NOMO-1 treated with dmso at 0.1 percent for 144 hours (cell line): ENCODE results near the gene PLEKHA6.

Experiments used
- DNase-seq: peaks from one replicate; lab custom pipeline; 2025; ENCODE audit not compliant: unreplicated experiment; lab: John Stamatoyannopoulos, UW

Gene PLEKHA6

DNA sequence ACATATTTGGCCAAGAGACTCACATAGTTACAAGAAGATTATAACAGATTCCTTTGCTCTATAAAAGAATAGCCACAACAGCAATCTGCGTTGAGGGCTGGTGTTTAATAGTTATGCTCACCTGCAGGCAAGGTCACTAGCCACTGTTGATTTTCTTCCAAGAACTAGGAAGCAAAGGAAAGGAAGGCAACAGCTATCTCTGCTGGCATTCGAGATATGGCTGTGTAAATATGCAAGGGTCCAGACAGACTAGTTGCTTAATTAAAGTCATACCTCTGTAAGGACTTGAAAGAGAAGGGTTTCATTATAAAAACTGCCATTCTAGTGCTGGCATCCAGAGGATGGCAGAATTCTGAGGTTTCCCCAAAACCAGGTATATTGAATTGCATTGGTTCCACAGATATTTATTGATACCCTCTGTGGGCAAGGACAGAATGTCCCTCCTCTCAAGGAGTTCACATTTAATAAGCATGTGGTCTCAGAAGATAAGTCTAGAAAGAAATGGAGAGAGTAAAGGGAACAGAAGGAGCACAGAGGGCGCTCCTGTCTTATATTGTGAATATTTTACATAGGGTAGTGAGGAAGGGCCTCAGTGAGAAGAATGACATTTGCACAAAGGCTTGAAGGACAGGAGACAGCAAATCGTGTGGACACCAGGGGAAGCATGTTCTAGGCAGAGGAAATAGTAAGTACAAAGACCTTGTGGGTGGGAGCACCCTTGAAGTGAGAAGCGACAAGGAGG lies 23.6 kb upstream of the PLEKHA6 start:
- no peak for DNase-seq

DNA sequence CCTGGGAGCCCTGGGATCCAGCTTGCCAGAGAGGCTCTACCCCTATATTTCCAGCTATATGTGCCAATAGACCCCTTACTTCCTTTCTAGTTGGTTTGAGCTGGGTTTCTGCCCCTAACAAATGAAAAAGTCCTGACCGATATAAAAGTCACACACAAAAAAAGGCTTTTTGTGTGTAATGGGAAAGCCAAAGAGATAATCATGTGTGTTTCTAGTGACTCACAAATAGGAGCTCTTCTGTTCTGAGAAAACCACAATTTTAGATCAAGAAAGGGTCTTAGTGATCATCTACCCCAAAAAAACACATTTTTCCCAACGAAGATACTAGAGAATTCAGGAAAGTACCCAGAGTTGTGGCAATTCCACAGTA lies 23.0 kb upstream of the PLEKHA6 start:
- DNase-seq: no peak

DNA sequence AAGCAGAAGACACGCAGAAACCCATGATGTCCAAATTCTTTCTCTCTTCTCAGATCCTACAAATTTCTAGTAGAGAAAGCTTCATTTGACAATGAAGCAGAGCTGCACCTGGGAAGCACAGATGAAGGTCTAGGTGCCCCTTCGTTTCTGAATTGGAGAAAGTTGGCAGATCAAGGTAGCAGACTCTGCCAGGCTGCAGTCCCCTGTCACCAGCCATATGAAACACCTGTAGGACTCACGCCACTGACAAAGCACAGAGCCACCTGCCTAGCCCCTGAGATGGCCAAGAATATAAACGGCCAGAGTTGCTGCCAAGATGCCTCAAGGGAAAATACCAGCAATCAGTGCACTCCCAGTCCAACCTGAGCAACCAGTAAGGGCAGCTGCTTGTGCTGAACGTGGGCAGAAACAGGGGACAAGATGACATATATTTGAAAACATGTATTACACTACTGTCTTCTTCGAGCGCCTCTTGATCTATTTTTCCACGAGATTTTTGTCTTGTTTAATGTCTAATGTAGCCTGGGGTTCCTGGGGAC lies 20.6 kb upstream of the PLEKHA6 start:
- DNase-seq: no peak

DNA sequence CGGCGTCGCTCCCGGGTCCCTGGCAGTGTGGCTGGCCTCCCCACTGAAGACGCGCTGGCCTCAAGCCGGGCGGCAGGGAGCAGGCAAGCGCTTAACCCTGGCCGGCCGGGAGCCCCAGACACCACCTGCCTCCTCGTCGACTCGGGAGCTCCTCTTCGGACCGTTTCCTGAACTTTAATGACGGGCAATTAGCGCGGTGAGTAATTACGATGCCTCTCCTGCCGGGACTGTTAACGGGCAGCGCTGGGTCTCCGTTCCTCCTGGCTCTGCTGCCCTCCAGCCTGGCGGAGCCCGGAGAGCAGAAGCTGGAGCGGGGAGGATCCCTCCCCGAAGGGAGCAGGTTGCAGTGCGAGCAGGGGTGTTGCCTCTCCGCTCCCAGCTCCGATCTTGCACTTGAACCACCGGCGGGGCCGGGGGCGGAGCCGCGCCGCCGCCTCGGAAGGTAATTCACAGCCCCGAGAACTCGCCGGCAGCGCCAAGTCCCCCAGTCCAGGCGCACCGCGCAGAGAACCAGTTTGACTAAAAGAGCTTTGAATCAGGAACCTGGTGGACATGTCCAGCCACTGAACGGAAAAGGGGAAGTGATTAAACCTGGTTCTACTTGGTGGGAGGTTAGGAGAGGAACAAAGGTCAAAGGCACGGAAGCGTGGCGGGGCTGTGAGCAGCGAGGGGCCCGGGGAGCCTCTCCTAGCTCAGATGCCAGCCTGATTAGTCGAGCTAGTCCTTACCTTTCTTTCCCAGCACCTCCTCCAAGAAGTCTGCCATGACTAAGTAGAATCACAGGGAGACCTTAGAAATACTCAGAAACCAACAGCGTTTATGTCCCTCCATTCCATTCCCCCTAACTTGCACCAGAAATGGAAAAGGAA lies 18.3 kb upstream of the PLEKHA6 start:
- peak; percentile 83 for DNase-seq

- no peak for DNase-seq
These were observed 17.4 kb upstream of the PLEKHA6 start for GRCh38 chr1:204376919-204377799.

DNA sequence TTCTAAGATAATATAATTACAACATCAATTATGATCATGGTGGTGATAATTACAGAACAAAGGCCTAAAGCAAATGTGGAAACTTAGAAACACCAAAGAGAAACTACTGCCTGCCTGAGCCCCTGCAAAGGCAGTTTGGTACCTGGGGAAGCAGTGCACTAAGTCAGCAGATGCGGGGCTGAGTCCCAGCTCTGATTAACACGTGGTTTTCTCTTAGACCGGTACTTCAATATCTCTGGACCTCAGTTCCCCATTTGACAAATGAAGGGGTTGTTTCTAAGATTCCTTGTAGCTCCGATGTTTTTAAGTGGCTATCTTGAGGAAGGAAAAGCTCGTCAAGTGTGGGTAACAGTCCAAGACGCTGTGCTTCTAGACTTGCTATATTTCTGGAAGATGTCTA lies 16.7 kb upstream of the PLEKHA6 start:
- no peak for DNase-seq

DNA sequence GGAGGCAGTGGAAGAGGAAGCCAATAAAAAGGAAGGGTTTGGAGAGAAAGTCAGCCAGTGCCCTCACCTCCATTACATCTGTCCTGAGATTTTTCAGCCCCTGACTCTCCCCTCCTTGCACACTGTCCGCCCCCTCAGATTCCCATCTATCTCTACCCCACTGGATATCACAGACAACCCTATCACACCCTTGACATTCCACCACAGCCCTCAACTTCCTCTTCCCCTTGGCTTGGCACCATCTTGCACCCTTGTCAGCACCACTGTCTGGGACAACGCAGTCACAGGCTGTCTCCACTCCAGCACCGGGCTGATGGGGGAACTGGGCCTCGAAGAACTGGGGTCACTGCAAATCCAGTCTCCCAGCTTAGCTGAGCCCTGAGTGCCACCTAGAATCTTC lies 14.2 kb upstream of the PLEKHA6 start:
- no peak for DNase-seq

- no peak for DNase-seq
These were observed 10.4 kb upstream of the PLEKHA6 start for GRCh38 chr1:204370176-204370575.

DNA sequence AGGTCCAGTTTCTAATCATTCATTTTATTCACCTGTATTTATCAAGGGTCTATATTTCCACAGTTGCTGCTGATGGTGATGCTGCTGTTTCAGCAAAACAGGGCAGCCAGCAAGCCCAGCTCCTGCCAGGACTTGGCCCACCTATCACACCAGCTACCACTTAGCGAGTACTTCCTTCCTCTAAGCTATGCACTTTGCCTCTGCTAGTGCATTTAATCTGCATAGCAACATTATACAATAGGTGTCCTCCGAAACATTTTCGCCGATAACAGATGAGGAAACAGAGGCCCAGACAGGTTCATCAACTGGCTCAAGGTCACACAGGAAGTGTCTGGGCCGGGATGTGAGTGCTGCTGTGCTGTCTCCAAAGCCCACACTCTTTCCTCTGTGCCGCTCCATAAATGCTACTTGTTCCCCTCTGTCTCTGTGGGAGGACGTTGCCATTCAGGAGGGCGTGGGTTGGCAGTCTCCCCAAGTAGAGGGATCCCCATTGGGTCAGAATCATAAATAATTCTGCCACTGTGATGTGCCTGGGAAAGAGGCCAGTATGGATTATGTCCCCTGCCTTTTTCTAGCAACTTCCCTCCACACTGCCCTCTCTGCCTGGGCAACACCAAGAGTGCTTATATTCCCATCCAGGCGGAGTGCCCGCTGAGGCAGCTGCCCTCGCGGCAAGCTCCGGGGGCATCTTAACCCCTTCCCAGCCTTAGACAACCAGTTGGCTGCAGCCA lies 9.4 kb upstream of the PLEKHA6 start:
- no peak for DNase-seq

DNA sequence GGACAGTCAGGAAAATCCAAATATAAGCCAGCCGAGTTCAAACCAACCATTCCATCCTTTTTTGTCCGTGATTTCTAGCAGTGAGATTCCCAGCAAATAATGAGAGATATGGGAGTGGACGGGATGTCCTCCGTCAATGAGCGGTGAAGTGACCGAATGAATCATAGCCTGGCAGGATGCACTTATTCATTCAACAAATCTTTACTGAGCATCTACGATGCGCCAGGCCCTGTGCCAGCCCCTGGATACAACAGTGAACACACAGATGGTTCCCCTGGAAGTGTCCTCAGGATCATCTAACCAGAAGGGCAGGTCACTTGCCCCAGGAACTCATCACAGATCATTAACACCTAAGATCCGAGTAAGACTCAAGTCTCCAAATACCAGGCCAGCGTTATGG lies 8.2 kb upstream of the PLEKHA6 start:
- no peak for DNase-seq

DNA sequence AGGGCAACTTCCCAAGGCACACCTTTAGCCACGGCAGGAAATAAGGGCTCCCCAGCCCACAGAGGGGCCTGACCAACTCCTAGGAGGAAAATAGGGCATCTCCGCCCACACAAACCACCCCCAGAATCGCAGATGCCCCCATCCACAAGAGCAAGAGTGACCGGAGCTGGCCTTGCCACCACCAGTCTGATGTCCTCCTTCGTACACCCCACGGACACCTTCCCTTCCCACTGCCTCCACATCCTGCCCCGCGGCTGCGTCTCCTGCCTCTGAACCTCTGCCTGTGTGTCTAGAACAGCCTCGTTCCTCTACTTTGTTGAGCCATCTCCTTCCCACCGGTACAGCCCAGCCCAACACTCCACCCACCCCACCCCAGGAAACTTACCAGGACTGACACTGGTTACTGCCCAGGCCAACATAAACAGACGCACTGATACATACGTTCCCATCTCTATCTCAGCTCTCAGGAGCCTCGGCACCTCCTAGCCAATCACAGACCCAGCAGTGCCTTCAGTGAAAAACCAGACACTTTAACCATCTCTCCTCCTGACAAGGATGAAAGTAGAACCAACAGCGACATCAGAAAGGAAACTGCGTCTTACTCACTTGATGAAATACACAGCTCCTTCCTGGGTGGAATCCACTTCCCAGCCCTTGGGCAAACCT lies 7.6 kb upstream of the PLEKHA6 start:
- DNase-seq: no peak

DNA sequence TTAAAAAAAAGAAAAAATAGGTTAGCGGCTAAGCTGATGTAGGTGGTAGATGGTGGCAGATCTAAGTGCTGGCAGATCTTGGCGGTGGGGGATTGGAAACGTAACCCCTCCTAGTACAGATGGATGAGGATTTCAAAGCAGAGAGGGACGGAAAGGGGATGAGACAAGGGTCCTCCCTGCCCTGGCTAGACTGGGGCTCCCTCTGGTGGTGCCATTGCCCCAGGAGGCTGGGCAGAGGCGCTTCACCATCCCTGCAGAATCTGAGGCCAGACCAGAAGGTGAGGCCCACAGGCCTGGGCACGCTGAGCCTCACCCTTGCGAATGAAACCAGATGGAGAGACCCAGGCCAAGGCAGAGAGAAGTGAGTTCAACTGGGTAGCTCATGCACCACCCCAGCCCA lies 7.0 kb upstream of the PLEKHA6 start:
- no peak for DNase-seq

- peak; percentile 68 for DNase-seq
These were observed 3.8 kb upstream of the PLEKHA6 start for GRCh38 chr1:204363335-204364114.

DNA sequence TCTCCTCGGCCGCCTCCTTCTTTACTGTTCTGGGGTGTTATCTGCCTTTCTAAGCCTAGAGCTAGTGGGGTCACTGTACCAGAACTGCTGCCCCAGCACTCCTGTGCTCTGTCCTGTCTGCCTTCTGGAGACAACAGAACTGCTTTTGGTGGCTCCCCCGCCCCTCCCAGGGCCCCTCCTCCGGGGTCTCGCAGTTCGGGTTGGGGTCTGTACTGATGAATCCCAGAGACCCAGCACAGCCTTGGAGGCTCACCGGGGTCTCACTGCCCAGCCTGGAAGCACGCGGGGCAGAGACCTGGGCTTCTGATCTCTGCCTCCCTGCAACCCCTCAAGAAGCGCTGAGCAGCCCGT lies 3.2 kb upstream of the PLEKHA6 start:
- DNase-seq: no peak

DNA sequence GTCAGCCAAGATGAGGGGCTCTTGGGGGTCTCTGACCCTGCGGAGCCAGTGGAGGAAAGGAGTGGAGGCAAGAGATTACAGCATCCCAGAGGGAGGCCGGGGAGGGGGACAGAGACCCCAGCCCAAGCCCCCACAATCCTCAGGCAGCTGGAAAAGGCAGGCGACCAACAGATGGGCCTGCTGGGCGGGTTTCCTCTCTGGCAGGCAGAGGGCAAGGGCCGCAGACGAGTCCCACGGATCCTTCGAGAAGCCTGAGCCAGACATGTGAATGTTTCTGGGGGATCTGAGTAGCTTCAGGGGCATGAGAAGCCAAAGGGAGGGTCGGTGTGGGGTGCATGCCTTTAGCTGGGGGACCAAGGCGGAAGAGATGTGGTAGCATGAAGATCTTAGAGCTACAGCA lies 2.1 kb upstream of the PLEKHA6 start:
- DNase-seq: no peak

DNA sequence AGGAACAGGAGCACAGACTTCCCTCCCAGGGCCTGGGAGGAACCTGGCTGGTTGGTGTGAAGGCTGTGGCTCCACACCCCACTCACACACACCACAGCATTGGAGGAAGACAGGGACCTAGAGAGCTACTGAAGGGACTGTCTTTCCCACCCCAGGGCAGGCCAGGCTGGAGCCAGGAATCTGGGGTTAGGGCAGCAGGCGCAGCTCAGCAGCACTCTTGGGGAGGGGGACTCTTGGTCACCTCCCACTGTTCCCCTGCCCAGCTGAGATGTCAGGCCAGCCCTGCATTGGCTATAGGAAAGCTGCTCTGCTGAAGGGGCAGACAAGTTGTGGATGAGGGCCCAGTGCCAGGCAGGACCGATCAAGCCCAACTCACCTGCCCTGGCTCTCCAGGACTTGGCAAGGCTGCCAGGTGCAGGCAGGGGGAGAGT lies 1.6 kb upstream of the PLEKHA6 start:
- DNase-seq: no peak

GRCh38 chr1:204360314-204360713 lies 585 bp upstream of the PLEKHA6 start:
- no peak for DNase-seq

DNA sequence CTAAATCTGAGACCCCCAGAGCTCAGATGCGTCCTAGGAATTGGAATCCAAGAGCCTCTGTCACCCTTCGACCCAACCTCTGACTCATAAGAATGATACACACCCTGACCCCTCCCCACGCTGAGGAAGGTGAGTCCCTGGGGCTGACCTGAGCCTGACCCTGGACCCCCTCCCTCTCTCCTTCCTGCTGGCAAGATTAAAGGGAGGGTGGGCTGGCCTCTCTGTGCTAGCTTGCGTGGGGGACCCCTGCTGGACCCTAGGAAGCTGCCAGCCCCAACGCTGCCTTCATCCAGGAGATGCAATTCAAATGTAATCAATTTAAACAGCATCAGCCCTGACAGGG lies 627 bp downstream of the PLEKHA6 start:
- no peak for DNase-seq

DNA sequence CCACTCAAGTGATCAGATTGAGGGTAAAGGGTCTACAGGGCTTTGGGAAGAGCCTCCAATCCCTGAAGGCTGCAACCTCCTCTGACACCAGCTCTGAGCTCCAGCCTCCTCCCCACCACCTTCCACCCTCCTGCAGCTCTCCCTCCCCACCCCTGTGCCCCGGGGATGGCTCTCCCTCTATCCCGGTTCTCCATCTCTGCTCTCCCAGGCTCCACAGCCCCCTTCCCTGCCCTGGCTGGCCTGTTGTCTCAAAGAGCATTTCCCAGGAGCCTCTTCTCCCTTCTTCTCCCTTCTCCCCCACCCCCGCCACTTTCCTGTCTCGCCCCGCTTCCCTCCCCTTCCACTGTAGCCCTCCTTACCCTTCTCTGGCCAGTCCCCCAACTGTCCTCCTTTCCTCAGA lies 1.1 kb downstream of the PLEKHA6 start:
- DNase-seq: no peak
